K562 (cell line): ENCODE data around the gene VENTX.

ENCODE experiments used
- JUNB ChIP-seq: fragments of 450-650 bp; formaldehyde crosslinking; conservative IDR thresholded peaks from 2 replicates; pipeline ENCODE4 v1.4.0; 2020; ENCODE audit warnings: mild to moderate bottlenecking
- NFRKB ChIP-seq: fragments of 450-650 bp; IDR thresholded peaks from 2 replicates; pipeline ENCODE4 v1.6.1; 2016; ENCODE audit warnings: low read depth
- SMAD2 ChIP-seq: fragments of 150-350 bp; IDR thresholded peaks from 2 replicates; pipeline ENCODE4 v1.6.1; 2014; ENCODE audit warnings: low read depth, mild to moderate bottlenecking, low read length

- TF ChIP-seq NFRKB, result no peak
- TF ChIP-seq JUNB (CRISPR knock-in tag), result no peak
- no peak for TF ChIP-seq SMAD2
Observed at GRCh38 chr10:133236401-133237240, 1.0 kb upstream of the VENTX start.
